SK-N-SH treated with all-trans-retinoic acid at 6 μM for 48 hours (cell line): ENCODE measurements around the gene EEF2.

Experiments
- CREB5 ChIP-seq: fragments of 250-450 bp; sonication (Bioruptor Pico); IDR thresholded peaks from 2 replicates; pipeline ENCODE4 v1.5.1; 2020; ENCODE audit warnings: low read depth, mild to moderate bottlenecking, moderate library complexity
- CSDC2 ChIP-seq: fragments of 250-450 bp; sonication (Bioruptor Pico); IDR thresholded peaks from 2 replicates; pipeline ENCODE4 v1.5.0; 2020; ENCODE audit warnings: mild to moderate bottlenecking, moderate library complexity
- ISL1 ChIP-seq: fragments of 250-450 bp; sonication (Bioruptor Pico); IDR thresholded peaks from 2 replicates; pipeline ENCODE4 v2.1.2; 2022; ENCODE audit warnings: mild to moderate bottlenecking, moderate library complexity
- PATZ1 ChIP-seq: fragments of 250-450 bp; sonication (Bioruptor Pico); IDR thresholded peaks from 2 replicates; pipeline ENCODE4 v1.8.0; 2020; ENCODE audit warnings: mild to moderate bottlenecking, moderate library complexity, borderline replicate concordance
- PPARA ChIP-seq: fragments of 250-450 bp; sonication (Bioruptor Pico); IDR thresholded peaks from 2 replicates; pipeline ENCODE4 v1.5.0; 2020; ENCODE audit warnings: mild to moderate bottlenecking, borderline replicate concordance
- SNAI2 ChIP-seq: fragments of 250-450 bp; sonication (Bioruptor Pico); IDR thresholded peaks from 2 replicates; pipeline ENCODE4 v1.5.0; 2020; ENCODE audit warnings: mild to moderate bottlenecking, moderate library complexity
- TOX ChIP-seq: fragments of 250-450 bp; sonication (Bioruptor Pico); IDR thresholded peaks from 2 replicates; pipeline ENCODE4 v1.8.0; 2021; ENCODE audit warnings: mild to moderate bottlenecking, moderate library complexity, borderline replicate concordance
- TSHZ2 ChIP-seq: fragments of 250-450 bp; sonication (Bioruptor Pico); IDR thresholded peaks from 2 replicates; pipeline ENCODE4 v1.5.0; 2020; ENCODE audit warnings: mild to moderate bottlenecking, moderate library complexity
- ZFP3 ChIP-seq: fragments of 250-450 bp; sonication (Bioruptor Pico); IDR thresholded peaks from 2 replicates; pipeline ENCODE4 v1.5.0; 2020; ENCODE audit warnings: mild to moderate bottlenecking, moderate library complexity

- TF ChIP-seq PATZ1 (CRISPR knock-in tag) (no peak), ZFP3 (CRISPR knock-in tag) (no peak), TOX (CRISPR knock-in tag) (no peak), TSHZ2 (CRISPR knock-in tag) (no peak), CREB5 (CRISPR knock-in tag) (no peak), SNAI2 (no peak), CSDC2 (CRISPR knock-in tag) (no peak), ISL1 (CRISPR knock-in tag) (no peak), PPARA (CRISPR knock-in tag) (no peak)
These were observed 488 bp upstream of the EEF2 start for GRCh38 chr19:3985643-3986259.
